Muscle of arm (tissue), 14 donors: ENCODE data around the gene ARRDC5. TPM values are rescaled to one million over a fixed set of nuclear protein-coding genes. Genes with fewer than 3 reads are reported as not detected.
A peak's percentile ranks its signal among the peaks of the same experiment; 100 is the strongest.
"Not testable (repeated sequence)": the region's sequence is repeated elsewhere in the genome, so short reads cannot be mapped to it uniquely, and the experiment has no call there.

ENCODE experiments used
- DNase-seq: peaks from one replicate; pipeline ENCODE4 v3.0.0-alpha.2; 2013
- long read RNA-seq, 11 donors: transcript quantifications; one replicate each; lab custom pipeline, GENCODE V29; 2026
- polyA plus RNA-seq, 12 donors: library from polyadenylated mRNA; unstranded; fragments of 120-200 nt; gene quantifications; one replicate each; pipeline ENCODE4 v1.2.1, GENCODE V29; 2013; ENCODE audit not compliant: insufficient read length in 12 of 12

Gene ARRDC5
- polyA plus RNA-seq, result under 1 TPM in 5 of 12 donors, not detected in 7; 0.10 to 0.41 (median 0.15) TPM
- long read RNA-seq, donor 1, result 0 reads
- long read RNA-seq, donor 2, result 0 reads
- long read RNA-seq, donor 3, result 0 reads
- long read RNA-seq, donor 4, result 0 reads
- long read RNA-seq, donor 5, partial matches to known transcripts, result 17 of 17 reads
- long read RNA-seq, donor 5, other reads (novel, unspliced or antisense), result 0 of 17 reads
- long read RNA-seq, donor 6, result 0 reads
- long read RNA-seq, donor 7, result 0 reads
- long read RNA-seq, donor 8, result 0 reads
- long read RNA-seq, donor 9, result 0 reads
- long read RNA-seq, donor 10, result 0 reads
- long read RNA-seq, donor 11, result 0 reads

- DNase-seq, result no peak
These were observed at the start of gene ARRDC5 for GRCh38 chr19:4902796-4903195. Gene ARRDC5 (minus strand): TSS chr19:4902896. CDS start chr19:4902825, 71 bp downstream.

GRCh38 chr19:4951656-4952055 is 49.0 kb upstream of the ARRDC5 start:
- no peak for DNase-seq

GRCh38 chr19:4950650-4951049 is 48.0 kb upstream of the ARRDC5 start:
- DNase-seq, result not testable (repeated sequence)

- DNase-seq, result not testable (repeated sequence)
These were observed 39.0 kb upstream of the ARRDC5 start for GRCh38 chr19:4941638-4942169.

- DNase-seq, result no peak
These were observed 36.8 kb upstream of the ARRDC5 start for GRCh38 chr19:4939466-4939865.

- DNase-seq, result not testable (repeated sequence)
These were observed 35.8 kb upstream of the ARRDC5 start for GRCh38 chr19:4938461-4938860.

GRCh38 chr19:4937060-4937459 is 34.4 kb upstream of the ARRDC5 start:
- DNase-seq, result no peak

- DNase-seq, result no peak
These were observed 32.7 kb upstream of the ARRDC5 start for GRCh38 chr19:4935444-4935843.

- no peak for DNase-seq
These were observed 30.8 kb upstream of the ARRDC5 start for GRCh38 chr19:4933528-4933927.

- no peak for DNase-seq
These were observed 30.0 kb upstream of the ARRDC5 start for GRCh38 chr19:4932711-4933110.

- no peak for DNase-seq
These were observed 28.0 kb upstream of the ARRDC5 start for GRCh38 chr19:4930664-4931063.

GRCh38 chr19:4929186-4929585 is 26.5 kb upstream of the ARRDC5 start:
- DNase-seq, result no peak

- no peak for DNase-seq
These were observed 20.6 kb upstream of the ARRDC5 start for GRCh38 chr19:4923276-4923747.

GRCh38 chr19:4922530-4923275 is 20.0 kb upstream of the ARRDC5 start:
- DNase-seq, result no peak

GRCh38 chr19:4916292-4917082 is 13.8 kb upstream of the ARRDC5 start:
- DNase-seq, result no peak

GRCh38 chr19:4914736-4915501 is 12.2 kb upstream of the ARRDC5 start:
- no peak for DNase-seq

- no peak for DNase-seq
These were observed 11.5 kb upstream of the ARRDC5 start for GRCh38 chr19:4913996-4914735.

GRCh38 chr19:4911786-4912672 is 9.3 kb upstream of the ARRDC5 start:
- DNase-seq, result peak; percentile 64

- DNase-seq, result no peak
These were observed 8.6 kb upstream of the ARRDC5 start for GRCh38 chr19:4911314-4911713.
